Left cardiac atrium (tissue), 4 donors: ENCODE results near the gene ACAN. TPM values are rescaled to one million over a fixed set of nuclear protein-coding genes. Genes with fewer than 3 reads are reported as not detected.

Experiments used
- ATAC-seq, 2 donors: fragments of 200-7000 bp; cut with Tn5 transposase; one replicate each; pipeline ENCODE4 v1.9.1; 2020; ENCODE audit warnings: mild to moderate bottlenecking in 2 of 2, moderate library complexity in 2 of 2
- DNase-seq: peaks from one replicate; pipeline ENCODE4 v3.0.0-alpha.2; 2020
- intact Hi-C, 2 donors: fragments of 100-400 bp; cut with DNase I; formaldehyde crosslinking; loops; one replicate each; pipeline versions ENCODE4 v1.14.1 to v1.15.1; 2022 to 2023
- total RNA-seq, 2 donors: library from RNA; stranded (reverse); fragmentation: NEBNext Ultra II Directional; extraction: Animal tissue kit (Norgen Biotek cat#: 25700); gene quantifications; one replicate each; pipeline ENCODE4 v1.2.1, GENCODE V29; 2021
- donor health status: DM: no; HTN: yes; CAD: no.
- donor health status: DM: no; HTN: yes; CAD: no; lungs with severe emphysema.
- donor health status: DM: yes; HTN: yes; CAD: no.
- donor health status: Dilated cardiomyopathy.

ACAN gene
- total RNA-seq, 2 donors from 2014 or later, result 0.09 to 0.52 TPM

DNA sequence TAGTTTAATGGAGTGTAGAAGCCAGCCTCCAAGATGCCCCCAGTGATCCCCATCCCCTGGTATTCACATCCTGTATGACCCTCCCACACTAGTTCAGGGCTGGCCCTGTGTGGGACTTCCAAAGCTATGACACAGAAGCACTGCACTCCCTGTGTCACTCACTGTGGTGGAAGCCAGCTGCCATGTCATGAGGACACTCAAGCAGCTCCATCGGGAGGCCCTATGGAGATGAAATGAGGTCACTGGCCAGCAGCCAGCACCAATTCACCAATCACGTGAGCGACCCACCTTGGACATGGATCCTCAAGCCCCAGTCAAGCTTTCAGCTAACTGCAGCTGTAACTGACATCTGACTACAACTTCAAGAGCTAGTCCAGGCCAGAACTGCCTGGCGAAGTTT, 3.9 kb upstream of the ACAN start:
- intact Hi-C loops, result no loop called here
- no peak for ATAC-seq
- no peak for DNase-seq

DNA sequence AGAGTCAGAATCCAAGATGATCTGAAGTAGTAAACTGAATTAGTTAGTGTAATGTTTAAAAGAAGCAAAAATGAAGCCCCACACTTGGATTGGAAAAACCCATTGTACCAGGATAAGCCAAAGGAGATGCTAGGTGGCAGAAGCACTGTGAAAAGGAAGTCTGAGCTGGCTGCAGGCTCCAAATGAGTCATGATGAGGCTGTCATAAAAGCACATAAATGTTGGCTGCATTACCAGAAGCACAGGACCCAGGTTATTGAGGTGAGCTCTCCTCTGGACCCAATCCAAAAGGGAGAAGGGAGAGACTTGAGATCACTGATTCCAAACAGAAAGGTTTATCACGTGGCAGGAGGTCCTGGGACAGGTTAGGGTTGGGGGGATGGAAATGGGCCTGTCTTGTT, 3.2 kb upstream of the ACAN start:
- ATAC-seq (no peak), DNase-seq (no peak)
- intact Hi-C loops, result no loop called here

DNA sequence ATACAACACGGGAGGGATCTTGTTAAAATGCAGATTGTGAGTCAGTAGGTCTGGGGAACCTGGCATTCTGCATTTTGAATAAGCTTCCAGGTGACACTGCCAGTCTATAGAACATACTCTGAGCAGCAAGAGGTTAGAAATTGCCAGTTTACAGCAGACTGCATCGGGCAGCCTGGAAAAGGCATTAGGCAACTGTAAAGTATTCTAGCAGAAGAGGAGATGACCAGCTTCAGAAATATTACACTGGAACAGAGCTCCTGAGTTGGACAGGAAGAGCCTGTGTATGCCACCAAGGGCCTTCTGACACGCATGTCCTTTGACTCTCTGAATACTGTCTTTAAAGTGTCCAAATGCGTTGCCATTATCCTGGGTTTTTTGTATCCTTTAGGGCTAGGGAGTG, 2.5 kb upstream of the ACAN start:
- intact Hi-C loops, result no loop called here
- DNase-seq, result no peak
- ATAC-seq, result no peak

DNA sequence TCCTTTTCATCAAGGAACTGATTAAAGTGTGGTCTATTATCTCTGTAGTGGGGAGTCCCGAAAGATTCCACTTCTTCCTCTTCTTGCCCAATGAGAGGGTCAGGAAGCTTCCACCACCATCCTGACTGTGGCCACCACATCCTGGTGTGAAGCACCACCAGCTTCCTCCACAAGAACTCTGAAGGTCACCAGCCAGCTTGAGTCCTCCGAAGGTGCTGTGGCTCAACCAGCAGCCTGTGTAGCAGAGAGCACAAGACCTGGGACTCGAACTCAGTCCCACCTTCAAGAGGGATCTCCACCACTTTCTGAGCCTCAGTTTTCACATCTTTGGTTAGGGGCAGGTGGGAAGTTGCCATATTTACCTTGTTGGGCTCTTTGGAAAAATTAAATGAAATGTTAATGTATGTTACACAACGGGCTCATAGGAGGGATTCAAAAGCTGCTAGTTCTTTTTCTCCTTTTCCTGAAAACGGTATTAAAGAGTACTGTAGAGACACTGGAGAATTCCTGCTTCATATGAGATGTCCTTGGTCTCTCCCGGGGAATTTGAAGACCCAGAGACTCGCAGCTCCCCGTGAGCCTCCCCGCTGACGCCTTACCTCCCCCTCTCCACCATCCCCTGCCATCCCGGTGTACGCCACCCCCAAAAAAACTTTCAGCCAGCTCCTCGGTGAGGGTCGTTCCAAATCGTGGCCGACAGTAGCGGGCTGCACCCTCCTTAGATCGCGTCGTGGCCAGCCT, 816 bp upstream of the ACAN start:
- intact Hi-C loops, result no loop called here
- ATAC-seq (no peak), DNase-seq (no peak)

DNA sequence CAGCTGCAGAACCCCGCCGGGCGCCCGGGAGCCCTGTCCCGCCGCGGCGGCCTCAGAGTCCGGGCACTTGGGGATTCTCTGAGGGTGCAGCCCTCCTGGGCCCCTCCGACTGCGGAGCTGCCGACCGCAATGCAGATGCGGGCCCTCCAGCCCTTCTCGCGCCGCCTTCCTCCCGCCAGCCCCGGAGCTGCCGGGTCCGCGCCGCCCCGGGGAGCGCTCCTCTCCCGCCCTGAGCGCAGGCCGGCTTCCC, 320 bp upstream of the ACAN start:
- intact Hi-C loops, result no loop called here
- ATAC-seq (no peak), DNase-seq (no peak)

DNA sequence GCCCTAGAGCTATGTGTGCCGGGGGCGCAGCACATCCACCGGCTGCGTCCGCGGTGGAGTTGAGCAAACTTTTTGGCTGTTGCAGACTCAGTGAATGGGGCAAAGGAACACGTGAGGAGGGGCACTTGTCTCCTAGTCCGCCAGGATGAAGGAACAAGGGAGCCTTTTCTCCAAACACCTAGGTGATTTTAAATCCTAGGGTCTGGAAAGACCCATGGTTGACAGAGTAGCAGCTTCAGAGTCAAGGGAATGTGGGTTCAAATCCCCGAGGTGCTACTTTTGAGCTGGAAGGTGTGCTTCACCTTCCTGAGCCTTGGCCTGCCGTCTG, 648 bp downstream of the ACAN start:
- intact Hi-C loops, result no loop called here
- DNase-seq, result no peak
- no peak for ATAC-seq

DNA sequence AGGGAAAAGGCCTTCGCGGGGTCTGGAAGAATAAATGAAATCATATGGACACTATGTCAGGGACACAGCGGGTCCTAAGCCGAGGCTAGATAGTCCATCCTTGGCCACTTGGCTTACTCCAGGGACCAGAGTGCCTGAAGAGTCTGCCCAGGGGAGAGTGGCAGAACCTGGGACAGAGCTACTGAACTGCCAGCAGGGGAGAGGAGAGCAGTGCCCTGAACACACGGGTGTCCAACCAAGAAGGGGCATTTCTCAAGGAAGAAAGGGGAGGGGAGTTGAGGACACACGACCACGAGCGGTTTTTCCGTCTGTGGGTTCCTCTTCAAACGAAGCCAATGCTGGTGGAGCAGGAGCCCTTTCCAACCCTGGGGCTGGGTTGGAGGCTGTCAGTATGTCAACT, 1.0 kb downstream of the ACAN start:
- ATAC-seq (no peak), DNase-seq (no peak)
- intact Hi-C loops, result no loop called here

DNA sequence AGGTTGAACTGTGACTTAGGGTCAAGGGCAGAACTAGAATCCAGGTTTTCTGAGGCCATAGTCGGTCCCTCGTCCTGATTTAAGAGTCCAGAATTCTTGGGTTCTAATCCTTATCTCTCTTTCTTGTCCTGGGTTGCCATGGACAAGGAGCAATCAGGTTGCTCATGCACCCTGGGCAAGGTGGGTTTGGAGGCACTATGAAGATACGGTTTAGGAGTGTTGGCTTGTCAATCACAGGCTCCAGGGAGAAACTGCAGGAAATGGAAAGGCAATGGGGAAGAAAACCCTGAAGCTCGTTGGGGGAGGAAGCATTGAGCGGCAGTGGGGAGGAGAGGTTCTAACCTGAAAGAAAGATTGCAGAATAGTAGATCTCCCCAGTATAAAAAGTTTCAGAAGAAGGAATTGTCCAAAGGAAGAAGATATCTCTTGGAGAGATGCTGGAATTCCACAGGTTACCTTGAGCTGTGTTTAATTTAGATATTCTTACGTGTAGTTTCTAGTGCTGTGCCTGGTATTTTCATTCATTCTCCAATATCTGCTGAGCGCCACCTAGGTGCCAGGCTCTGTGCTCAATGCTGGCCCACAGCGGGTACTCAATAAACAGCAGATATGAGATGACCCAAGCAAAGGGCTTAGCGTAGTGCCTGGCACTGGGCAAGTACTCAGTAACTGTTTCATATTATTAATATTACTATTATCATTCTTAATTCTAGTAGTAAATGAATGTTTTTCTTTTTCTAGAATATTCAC, 2.0 kb downstream of the ACAN start:
- intact Hi-C loops, result no loop called here
- DNase-seq, result no peak
- no peak for ATAC-seq

DNA sequence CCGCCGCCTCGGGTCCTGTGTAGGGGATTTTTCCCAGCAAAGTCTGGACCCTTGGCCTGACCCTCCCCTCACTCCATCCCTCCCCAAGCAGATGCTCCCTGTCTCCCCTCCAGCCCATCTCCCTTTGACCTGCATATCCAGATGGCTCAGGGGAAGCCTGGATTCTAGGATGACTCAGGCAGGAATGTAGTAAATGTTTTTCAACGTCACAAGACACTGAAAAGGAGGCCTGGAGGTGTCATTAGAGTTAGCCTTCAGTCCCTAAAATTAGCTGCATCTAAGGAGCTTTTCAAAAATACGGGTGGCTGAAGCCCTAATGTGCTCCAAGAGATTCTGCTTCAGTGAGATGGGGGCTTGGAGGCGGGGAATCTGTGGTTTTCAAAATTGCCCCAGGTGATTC, 7.2 kb downstream of the ACAN start:
- ATAC-seq (no peak), DNase-seq (no peak)
- intact Hi-C loops, result no loop called here

DNA sequence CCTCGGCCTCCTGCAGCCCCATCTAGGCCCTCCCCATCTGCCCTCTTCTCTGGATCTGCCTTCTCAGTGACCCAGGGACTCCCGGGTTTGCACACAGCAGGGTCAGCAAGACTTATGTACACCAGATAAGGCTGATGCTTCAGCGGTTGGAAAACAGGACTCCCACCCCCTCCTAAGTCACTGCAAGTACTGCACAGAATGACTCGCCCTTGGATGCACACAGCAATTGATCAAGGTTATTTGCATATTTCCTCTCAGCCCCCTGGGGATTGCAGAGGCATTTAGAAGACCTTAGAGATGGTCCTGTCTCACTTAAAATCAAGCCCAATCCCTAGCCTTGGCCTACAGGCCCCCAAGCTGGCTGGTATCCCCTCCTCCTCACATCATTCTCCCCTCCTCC, 8.9 kb downstream of the ACAN start:
- intact Hi-C loops, result no loop called here
- no peak for DNase-seq
- no peak for ATAC-seq

DNA sequence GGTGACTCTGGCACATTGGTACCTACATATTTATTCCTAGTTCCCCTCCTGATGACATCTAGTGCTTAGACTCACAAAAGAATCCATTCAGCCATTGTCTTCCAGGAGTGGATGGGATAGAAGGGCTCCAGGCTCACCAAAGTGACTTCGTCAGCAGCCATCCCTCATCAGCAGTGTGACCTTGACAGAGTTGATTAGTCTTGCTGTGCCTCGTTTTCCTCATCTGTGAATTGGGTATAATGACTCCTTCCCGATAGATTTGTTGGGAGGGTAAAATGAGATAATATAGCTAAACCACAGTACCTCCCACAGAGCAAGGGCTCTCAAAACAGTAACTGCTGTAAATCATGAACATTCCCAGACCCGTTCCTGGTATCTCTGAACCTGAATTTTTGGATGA, 10.7 kb downstream of the ACAN start:
- ATAC-seq, result no peak
- intact Hi-C loops, result no loop called here
- no peak for DNase-seq

DNA sequence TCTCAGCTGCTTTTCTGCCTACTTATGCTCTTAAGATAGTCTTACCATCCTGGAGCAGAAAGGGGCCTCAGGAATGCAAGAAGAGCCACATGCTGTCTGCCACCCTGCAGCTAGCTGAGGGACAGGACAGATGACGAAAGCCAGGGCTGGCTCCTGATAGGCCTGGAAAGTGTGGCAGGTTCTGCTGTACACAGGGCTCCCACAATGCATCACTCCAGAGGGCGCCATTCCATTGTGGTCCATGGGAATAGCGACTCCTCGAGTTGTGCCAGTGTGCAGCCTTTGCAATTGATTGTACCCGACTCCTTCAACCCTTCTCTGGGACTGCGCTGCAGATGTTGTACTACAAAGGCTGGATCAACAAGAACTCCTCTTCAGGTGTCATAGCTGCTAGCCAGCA, 11.2 kb downstream of the ACAN start:
- DNase-seq (no peak), ATAC-seq (no peak)
- intact Hi-C loops, result no loop called here

DNA sequence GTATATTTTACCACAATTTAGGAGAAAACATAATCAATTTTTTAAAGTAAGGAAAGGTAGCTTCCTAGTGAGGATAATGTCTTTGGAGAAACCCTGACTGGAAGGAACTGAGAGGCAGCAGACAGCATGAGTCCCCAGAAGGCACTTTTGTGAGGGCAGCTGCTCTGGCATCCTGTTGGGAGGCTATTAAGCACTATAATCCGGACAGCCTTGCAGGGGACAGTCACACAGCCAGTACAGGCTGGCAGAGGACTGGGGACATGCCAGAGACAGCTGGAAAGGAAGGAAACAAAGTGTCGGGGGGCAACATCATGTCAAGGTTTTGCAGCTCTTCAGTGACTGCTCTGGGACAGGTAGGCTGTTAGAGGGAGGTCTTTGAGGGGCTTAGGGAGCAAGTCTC, 15.7 kb downstream of the ACAN start:
- intact Hi-C loops, result no loop called here
- ATAC-seq, result no peak

DNA sequence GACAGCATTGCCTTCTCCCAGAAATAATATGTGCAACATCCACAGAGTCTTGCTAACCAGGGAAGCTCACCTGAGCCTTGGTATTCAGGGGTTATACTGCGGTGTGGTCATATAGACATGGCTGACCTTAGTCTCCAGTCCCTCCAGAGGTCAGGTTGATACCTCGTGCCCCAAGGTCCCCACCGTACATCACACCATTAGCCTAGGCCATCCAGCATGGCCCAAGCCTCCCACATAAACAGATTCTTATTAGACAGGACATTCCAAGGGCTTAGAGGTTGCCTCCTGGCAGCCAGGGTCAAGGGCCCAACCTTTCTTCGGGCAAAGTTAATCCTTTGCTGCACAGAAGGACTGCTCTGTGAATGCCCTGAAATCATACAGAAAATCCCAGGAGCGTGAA, 18.8 kb downstream of the ACAN start:
- intact Hi-C loops, result no loop called here
- no peak for DNase-seq
- ATAC-seq, result no peak

More for the DNA sequence above, 15.7 kb downstream of the ACAN start:
- DNase-seq, result no peak

DNA sequence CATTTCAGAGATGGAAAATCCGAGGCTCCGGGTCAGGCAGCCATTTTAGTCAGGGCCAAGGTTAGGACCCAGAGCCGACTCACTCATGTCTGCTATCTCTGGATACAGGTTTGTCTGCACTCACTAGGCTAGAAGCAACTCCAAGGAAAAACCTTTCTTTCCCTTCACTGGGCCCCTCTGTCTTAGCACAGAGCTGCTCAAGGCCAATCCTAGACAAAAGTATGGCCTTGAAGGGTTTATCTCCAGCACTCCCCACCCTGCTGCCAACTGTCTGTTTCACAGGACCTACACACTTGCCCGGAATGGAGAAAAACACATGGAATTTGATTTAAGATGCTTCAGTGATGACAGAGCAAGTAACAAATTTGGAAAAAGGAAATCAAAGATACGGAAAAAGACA, 25.6 kb downstream of the ACAN start:
- intact Hi-C loops, result no loop called here
- no peak for ATAC-seq
- DNase-seq, result no peak

DNA sequence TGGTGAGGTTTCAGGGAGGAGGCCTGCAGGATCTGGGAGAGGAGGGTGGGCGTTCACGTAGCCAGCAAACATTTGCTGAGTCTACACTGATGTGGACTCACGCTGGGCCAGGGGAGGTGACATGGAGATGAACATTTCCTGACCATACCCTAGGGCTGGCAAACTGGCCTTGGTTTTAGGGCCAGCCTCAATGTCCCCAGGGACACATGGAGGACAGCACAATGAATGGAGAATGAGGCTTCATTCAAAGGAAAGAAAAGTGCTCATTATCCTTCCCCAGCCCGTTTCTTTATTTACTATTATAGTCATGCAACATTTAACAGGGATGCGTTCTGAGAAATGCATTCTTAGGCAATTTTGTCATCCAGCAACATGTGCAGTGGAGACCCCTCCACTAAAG, 26.8 kb downstream of the ACAN start:
- intact Hi-C loops, result loop anchor here (10.0 kb wide), 2 partner anchors 175 to 355 kb away; no protein-coding TSS in a partner anchor
- DNase-seq (no peak), ATAC-seq (no peak)

DNA sequence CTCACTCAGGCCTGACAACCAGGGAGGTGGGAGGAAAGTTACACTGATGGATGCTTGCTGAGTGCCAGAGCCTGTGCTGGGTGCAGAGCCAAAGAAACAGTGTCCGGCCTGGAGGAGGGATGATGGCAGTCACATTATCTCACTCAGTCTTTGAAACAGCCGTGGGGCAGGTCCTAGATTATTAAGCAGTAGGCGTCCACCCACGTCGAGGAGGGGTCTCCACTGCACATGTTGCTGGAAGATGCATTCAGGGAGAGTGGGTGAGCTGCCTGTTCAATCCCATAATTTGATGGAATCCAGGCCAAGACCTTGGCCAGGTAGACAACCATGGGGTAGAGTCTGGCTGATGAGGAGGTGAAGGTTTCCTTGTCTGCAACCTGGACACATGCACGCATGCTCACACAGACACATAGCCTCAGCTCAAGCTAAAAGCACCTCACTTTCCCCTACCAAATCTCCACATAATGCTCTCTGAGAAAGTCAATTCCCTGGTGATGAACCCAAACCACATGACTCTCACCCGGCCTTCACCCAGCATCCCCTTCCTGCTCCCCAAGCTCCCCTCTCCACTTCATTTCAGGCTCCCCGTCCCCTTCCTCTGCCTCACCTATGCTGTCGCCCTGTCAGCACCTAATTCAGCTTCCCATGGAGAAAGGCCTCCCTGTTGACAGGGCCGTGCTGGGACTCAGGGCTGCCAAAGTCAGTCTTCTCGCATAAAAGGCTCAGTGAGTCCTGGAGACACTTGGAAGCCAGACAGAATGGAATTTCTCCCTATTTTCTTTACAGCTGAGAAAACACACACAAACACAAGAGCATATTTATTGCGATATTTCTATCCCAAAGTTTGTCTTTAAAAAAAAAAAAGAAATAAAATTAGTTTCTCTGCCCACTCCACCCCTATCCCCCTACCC, 29.8 kb downstream of the ACAN start:
- intact Hi-C loops, result loop anchor here (10.0 kb wide), 2 partner anchors 178 to 358 kb away; no protein-coding TSS in a partner anchor
- ATAC-seq (no peak), DNase-seq (no peak)

DNA sequence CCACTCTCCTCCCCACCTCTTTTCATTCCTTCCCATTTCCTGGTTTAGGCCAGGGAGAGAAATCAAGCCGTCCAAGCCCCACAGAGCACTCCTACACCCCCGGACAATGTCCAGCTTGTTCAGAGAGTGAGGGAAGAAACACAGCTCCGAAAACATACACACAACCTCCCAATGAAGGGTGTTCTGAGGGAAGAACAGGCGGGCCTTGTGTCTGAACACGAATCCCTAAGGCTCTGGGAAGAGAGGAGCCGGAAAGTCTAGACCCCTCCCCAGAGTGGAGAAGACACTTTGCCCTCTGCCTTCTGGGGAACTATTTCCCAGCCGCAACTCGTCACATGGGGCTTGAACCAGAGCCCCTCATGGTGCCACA, 30.5 kb downstream of the ACAN start:
- ATAC-seq (peak in 1 of 2 donors; percentile 28), DNase-seq (no peak)
- intact Hi-C loops, result loop anchor here (1.0 to 10.0 kb wide), 3 partner anchors 176 to 359 kb away; no protein-coding TSS in a partner anchor

DNA sequence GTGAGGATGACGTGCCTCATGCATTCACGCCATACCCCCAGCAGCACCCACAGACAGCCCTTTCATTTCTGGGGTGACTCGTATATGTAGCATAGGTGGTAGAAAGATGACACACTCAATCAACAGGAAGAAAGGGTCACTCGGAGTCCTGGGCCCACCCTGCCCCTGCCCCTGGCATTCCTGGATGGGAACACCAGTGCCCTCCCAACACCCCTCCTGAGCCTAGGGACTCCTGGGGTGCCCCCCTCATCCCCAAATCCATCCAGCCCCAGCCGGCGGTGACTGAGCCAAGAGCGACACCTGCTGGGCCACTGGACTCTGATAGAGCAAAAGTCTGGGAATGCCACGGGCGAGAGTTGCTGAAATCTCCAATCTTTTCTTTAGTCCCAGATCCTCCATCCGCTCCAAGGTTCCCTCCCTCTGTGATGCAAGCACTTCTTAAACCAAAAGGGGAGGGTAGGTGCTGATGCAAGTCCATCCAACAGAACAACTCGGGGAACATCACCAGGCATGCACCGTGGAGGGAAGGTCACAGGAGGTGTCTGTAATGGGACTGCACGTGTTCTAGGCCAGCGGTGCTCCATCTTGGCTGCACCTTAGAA, 31.1 kb downstream of the ACAN start:
- DNase-seq (peak; percentile 58), ATAC-seq (peak; percentile 66 to 76)

DNA sequence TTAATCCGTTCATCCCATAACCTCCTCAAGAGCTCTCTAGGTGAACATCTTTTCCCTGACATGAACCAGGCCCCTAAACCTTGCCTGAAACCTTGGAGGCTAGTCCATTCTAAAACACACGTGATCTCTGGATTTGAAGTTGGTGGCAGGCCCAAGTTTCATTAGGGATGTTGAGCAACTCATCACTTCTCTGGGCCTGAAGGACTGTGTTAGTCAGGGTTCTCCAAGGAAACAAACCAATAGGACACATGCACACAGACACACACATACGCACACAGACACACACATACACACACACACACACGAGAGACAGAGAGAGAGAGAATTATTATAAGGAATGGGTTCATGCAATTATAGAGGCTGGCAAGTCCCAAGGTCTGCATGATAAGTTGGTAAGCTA, 31.9 kb downstream of the ACAN start:
- DNase-seq, result no peak
- no peak for ATAC-seq
- intact Hi-C loops, result loop anchor here (10.0 kb wide), 2 partner anchors 180 to 360 kb away; no protein-coding TSS in a partner anchor

More for the DNA sequence above, 31.1 kb downstream of the ACAN start:
- intact Hi-C loops, result loop anchor here (1.0 to 10.0 kb wide), 3 partner anchors 177 to 360 kb away; no protein-coding TSS in a partner anchor
